K562 (cell line): Measurements from ENCODE around the gene GPR171. TPM values are rescaled to one million over a fixed set of nuclear protein-coding genes. Genes with fewer than 3 reads are reported as not detected.
A peak's percentile ranks its signal among the peaks of the same experiment; 100 is the strongest.

ENCODE experiments used
- ATAC-seq: fragments of 200-7000 bp; cut with Tn5 transposase; 3 replicates; pipeline ENCODE4 v1.9.1; 2020; ENCODE audit warnings: moderate library complexity
- BruUV-seq: library from RNA; stranded (reverse); fragments of 400-500 nt; replicated peaks from 2 replicates; lab custom pipeline; 2021; lab: Mats Ljungman, UMichigan
- CTCF ChIA-PET: fragments of 300-600 bp; formaldehyde crosslinking; extraction: SDS; loops from one replicate; lab custom pipeline; 2021; ENCODE audit warnings: low intra/inter-chr PET ratio; lab: Yijun Ruan, JAX
- POLR2A ChIA-PET: fragments of 300-600, 350-650 bp; sonication (Branson Sonifier 250); formaldehyde crosslinking; extraction: SDS; loops from one replicate; lab custom pipeline; 2021; ENCODE audit warnings: antibody characterized with exemption, inconsistent platforms; lab: Yijun Ruan, JAX
- DNase-seq, 4 experiments: peaks; one replicate each; pipeline versions ENCODE4 v3.0.0 to v3.0.0-alpha.2; 2011 to 2018; ENCODE audit warnings: low spot score in 3 of 4, mixed read lengths in 3 of 4; ENCODE audit errors: extremely low read depth in 1 of 4
- FAIRE-seq: peaks from 2 replicates; lab custom pipeline; 2011; peaks lifted over from hg19 to GRCh38; lab: Jason Lieb, UNC
- H2AFZ ChIP-seq: 2 replicates; pipeline ENCODE4 v1.6.0; 2011; ENCODE audit warnings: low read depth, low read length, control low read depth, inconsistent platforms
- H3K27ac ChIP-seq: fragments of 200-600 bp; 3 replicates; pipeline ENCODE4 v1.8.0; 2011; ENCODE audit warnings: low read depth, mild to moderate bottlenecking, control low read depth, inconsistent platforms, low read length, moderate library complexity, mixed read lengths; ENCODE audit errors: extremely low read depth
- H3K27me3 ChIP-seq, 2 experiments: fragments of 300-600 bp in 1 of 2; 2 replicates in 1 of 2; 3 replicates in 1 of 2; pipeline versions ENCODE4 v1.6.0 to v1.8.0; 2011; ENCODE audit warnings: inconsistent platforms in 2 of 2, low read length in 2 of 2, mild to moderate bottlenecking in 1 of 2, mixed read lengths in 1 of 2, moderate library complexity in 1 of 2; ENCODE audit not compliant: control insufficient read depth in 2 of 2, insufficient read depth in 2 of 2
- H3K36me3 ChIP-seq: fragments of 300-600 bp; 3 replicates; pipeline ENCODE4 v1.8.0; 2011; ENCODE audit warnings: mild to moderate bottlenecking, low read length, inconsistent platforms; ENCODE audit not compliant: control insufficient read depth, insufficient read depth
- H3K4me1 ChIP-seq, 2 experiments: fragments of 200-600 bp in 1 of 2; replicated peaks in 1 of 2; 2 replicates in 1 of 2; 3 replicates in 1 of 2; pipeline versions ENCODE4 v1.5.1 to v1.8.0; 2011; ENCODE audit warnings: inconsistent platforms in 2 of 2, low read length in 2 of 2, mild to moderate bottlenecking in 1 of 2, mixed read lengths in 1 of 2, moderate library complexity in 1 of 2; ENCODE audit not compliant: control insufficient read depth in 2 of 2, insufficient read depth in 2 of 2
- H3K4me2 ChIP-seq: 2 replicates; pipeline ENCODE4 v1.6.1; 2011; ENCODE audit warnings: low read length, control low read depth, inconsistent platforms, mixed read lengths; ENCODE audit not compliant: insufficient read depth
- H3K4me3 ChIP-seq: fragments of 200-600 bp; sonication (generic), shearing (Covaris generic); 2 replicates; pipeline ENCODE4 v1.5.1; 2016; ENCODE audit warnings: control low read depth, inconsistent platforms
- H3K79me2 ChIP-seq: fragments of 200-600 bp; 3 replicates; pipeline ENCODE4 v1.8.0; 2011; ENCODE audit warnings: low read length, inconsistent platforms; ENCODE audit not compliant: control insufficient read depth, insufficient read depth
- H3K9ac ChIP-seq, 2 experiments: 2 replicates each; pipeline versions ENCODE4 v1.6.0 to v1.6.1; 2011; ENCODE audit warnings: low read depth in 2 of 2, low read length in 2 of 2, control low read depth in 1 of 2, inconsistent platforms in 1 of 2, mild to moderate bottlenecking in 1 of 2, mixed read lengths in 1 of 2; ENCODE audit not compliant: insufficient read depth in 1 of 2
- H3K9me1 ChIP-seq: one replicate; pipeline ENCODE4 v1.6.0; 2011; ENCODE audit warnings: inconsistent platforms, mild to moderate bottlenecking, low read length, moderate library complexity; ENCODE audit not compliant: control insufficient read depth, insufficient read depth
- H3K9me3 ChIP-seq: replicated peaks from 2 replicates; pipeline ENCODE4 v1.5.1; 2011; ENCODE audit warnings: low read depth, low read length, inconsistent platforms; ENCODE audit not compliant: control insufficient read depth, insufficient read depth
- H4K20me1 ChIP-seq: replicated peaks from 2 replicates; pipeline ENCODE4 v1.6.1; 2011; ENCODE audit warnings: low read length, inconsistent platforms, mixed read lengths; ENCODE audit not compliant: control insufficient read depth, insufficient read depth
- MAFG ChIP-seq: fragments of 450-650 bp; conservative IDR thresholded peaks from 2 replicates; pipeline ENCODE4 v1.6.1; 2016; ENCODE audit warnings: missing genetic modification characterization, missing compliant biosample characterization
- SAFB ChIP-seq: fragments of 200-400 bp; formaldehyde crosslinking; IDR thresholded peaks from 2 replicates; pipeline ENCODE4 v1.6.1; 2017; ENCODE audit warnings: low read depth, low read length, borderline replicate concordance
- ZNF121 ChIP-seq: sonication (generic); formaldehyde crosslinking; conservative IDR thresholded peaks from 2 replicates; pipeline ENCODE4 v1.8.0; 2022; ENCODE audit warnings: missing genetic modification reagents
- ZNF316 ChIP-seq: fragments of 450-650 bp; IDR thresholded peaks from 2 replicates; pipeline ENCODE4 v1.6.1; 2016
- WGBS: fragments of 100-300 bp; shearing (Covaris generic); methylation state at CpG from one replicate; pipeline ENCODE4 v1.1.6; 2016; ENCODE audit warnings: low coverage, mixed read lengths; ENCODE audit not compliant: insufficient coverage; ENCODE audit errors: missing lambda C conversion rate; 5-methylcytosine and 5-hydroxymethylcytosine counted together
- in situ Hi-C: fragments of 300-500 bp; cut with MboI; formaldehyde crosslinking; loops from 4 replicates; pipeline ENCODE4 v1.15.0; 2018; ENCODE audit warnings: inconsistent platforms, mixed read lengths
- intact Hi-C: fragments of 100-400 bp; cut with micrococcal nuclease; formaldehyde crosslinking; loops from 2 replicates; pipeline ENCODE4 v1.14.2; 2022
- polyA plus RNA-seq, 8 experiments: library from polyadenylated mRNA; depleted of rRNA in 4 of 8; stranded (reverse) in 5 of 8; unstranded in 3 of 8; fragments of >200 nt; fragmentation: Nextera tagmentation in 2 of 8; fragmentation: Illumina TruSeq in 1 of 8; extraction: Ambion mirVana in 2 of 8; extraction: Trizol in 1 of 8; gene quantifications; 2 replicates each; pipeline versions ENCODE4 v1.2.1 to v1.2.3, GENCODE V29; 2011 to 2014; ENCODE audit warnings: inconsistent platforms in 1 of 8, missing spikeins in 1 of 8
- total RNA-seq, 7 experiments: library from RNA; depleted of rRNA in 6 of 7; stranded (reverse); fragments of >200 nt in 6 of 7; fragmentation: Illumina TruSeq in 2 of 7; extraction: Trizol in 2 of 7; gene quantifications; 2 replicates each; pipeline versions ENCODE4 v1.2.1 to v1.2.3, GENCODE V29; 2011 to 2021; ENCODE audit warnings: low replicate concordance in 1 of 7
- TF ChIP-seq, protein P1 (sequence below), 2 experiments: fragments of 450-650 bp in 1 of 2; sonication (generic) in 1 of 2; formaldehyde crosslinking in 1 of 2; IDR thresholded peaks in 1 of 2; conservative IDR thresholded peaks in 1 of 2; 2 replicates each; pipeline versions ENCODE4 v1.6.1 to v1.8.1; 2016 to 2023; ENCODE audit warnings: mild to moderate bottlenecking in 2 of 2, moderate library complexity in 2 of 2, inconsistent platforms in 1 of 2, missing genetic modification reagents in 1 of 2

The GPR171 gene
- total and polyA plus RNA-seq, 9 of the 15 experiments (the other 6 are each of a cell fraction or from before 2014, with no cell fraction given) = not detected

DNA sequence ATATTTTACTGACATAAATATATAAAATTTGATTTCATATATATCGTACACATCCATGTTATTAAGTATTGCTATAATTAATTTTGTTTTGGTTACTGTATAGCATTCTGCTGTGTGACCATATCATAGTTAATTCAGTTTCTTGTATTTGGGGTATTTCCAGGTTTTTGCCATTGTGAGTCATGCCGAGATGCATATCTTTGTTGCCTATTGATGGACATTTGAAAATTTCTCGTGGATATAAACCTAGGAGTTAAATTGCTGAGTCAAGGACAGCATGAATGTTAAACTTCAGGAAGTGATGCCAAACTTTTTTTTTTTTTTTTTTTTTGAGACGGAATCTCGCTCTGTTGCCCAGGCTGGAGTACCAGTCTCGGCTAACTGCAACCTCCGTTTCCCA lies 33.7 kb upstream of the GPR171 start:
- WGBS = 2% methylated on average over 6 of the region's 7 CpGs
- no TSS peak for BruUV-seq
- ChIA-PET CTCF (interaction anchor here (0.6 kb wide), 1 partner anchor 71 kb away, joined by 7 read pairs; no protein-coding TSS in a partner anchor), POLR2A (no interaction called here)
- Histone ChIP-seq H3K27me3 (peaks cover 0 to 8% of the 10 kb centered on the region in 2 experiments; a peak in 2 of 5 replicates), H4K20me1 (no peaks in the 10 kb centered on the region), H3K79me2 (no peaks in the 10 kb centered on the region), H3K36me3 (no peaks in the 10 kb centered on the region), H3K4me1 (no peaks in the 10 kb centered on the region), H3K4me3 (no peak overlapping the region), H3K9ac (no peak overlapping the region), H3K27ac (no peak overlapping the region), H2AFZ (no peak overlapping the region), H3K9me1 (no peaks in the 10 kb centered on the region), H3K9me3 (no peaks in the 10 kb centered on the region), H3K4me2 (no peak overlapping the region)
- in situ Hi-C loops = loop anchor here (25.0 kb wide), 1 partner anchor 601 kb away; no protein-coding TSS in a partner anchor
- FAIRE-seq (no peak), DNase-seq (no peak), ATAC-seq (no peak)
- TF ChIP-seq, protein P1, sequence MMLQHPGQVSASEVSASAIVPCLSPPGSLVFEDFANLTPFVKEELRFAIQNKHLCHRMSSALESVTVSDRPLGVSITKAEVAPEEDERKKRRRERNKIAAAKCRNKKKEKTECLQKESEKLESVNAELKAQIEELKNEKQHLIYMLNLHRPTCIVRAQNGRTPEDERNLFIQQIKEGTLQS (IDR thresholded peaks at IDR 0.05) = peak; percentile 23; the same call in 1 of the 2 replicates
- TF ChIP-seq, protein P1 (CRISPR knock-in tag; conservative IDR thresholded peaks at IDR 0.05) = no peak
- TF ChIP-seq MAFG (tag) (0 out of 2 replicates have a peak, but pooled peaks have one; percentile 9), SAFB (no peak), ZNF121 (CRISPR knock-in tag) (peak; percentile 18; the same call in 1 of the 2 replicates), ZNF316 (peak; percentile 31; the same call in 1 of the 2 replicates)
- intact Hi-C loops = no loop called here
